Measurements from ENCODE around the gene COA4.
"Not testable (repeated sequence)": the region's sequence is repeated elsewhere in the genome, so short reads cannot be mapped to it uniquely, and the experiment has no call there.

COA4 gene

GRCh38 chr11:73876424-73877310 is at the start of gene COA4, which contains the start of gene PAAF1:
TSS of gene COA4 (minus strand) at chr11:73876846. CDS start at chr11:73873378, 3,468 bp downstream.
TSS of gene PAAF1 (plus strand) at chr11:73876999. CDS start at chr11:73877022, 23 bp downstream.
- DNase-seq = peak; percentile 96

DNA sequence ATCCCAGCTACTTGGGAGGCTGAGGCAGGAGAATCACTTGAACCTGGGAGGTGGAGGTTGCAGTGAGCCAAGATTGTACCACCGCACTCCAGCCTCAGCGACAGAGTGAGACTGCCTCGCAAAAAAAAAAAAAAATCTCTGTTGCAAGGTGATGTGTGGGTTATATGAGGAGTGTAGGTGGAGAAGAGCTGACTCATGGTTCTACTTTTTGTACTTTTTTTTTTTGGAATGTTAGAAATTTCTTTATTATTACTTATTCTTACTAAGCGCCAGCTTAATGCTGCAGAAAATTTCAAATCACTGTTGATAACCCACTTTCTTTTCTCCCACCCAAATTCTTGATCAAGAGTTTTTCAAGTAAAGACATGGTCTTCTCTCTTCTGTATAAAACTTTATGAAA is 44.5 kb upstream of the COA4 start:
- no peak for DNase-seq

GRCh38 chr11:73916435-73916834 is 39.8 kb upstream of the COA4 start:
- no peak for DNase-seq

GRCh38 chr11:73914284-73914683 is 37.6 kb upstream of the COA4 start:
- no peak for DNase-seq

DNA sequence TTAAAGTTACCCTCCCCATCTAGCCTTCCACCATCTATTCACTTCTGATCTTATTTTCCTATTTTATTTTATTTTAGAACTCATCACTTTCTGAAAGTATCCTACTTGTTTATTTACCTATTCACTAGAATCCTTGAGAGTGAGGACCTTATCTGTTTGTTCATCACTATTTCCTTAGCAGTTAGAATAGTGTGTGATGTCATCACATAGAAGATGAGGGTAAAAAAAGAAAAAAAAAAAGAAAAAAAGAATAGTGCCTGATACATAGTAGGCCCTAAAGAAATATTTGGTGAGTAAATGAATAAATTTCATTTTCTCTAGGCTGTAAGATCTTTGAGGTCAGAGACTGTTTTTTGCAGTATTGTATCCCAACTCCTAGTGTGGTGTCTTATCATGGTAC is 36.8 kb upstream of the COA4 start:
- no peak for DNase-seq

DNA sequence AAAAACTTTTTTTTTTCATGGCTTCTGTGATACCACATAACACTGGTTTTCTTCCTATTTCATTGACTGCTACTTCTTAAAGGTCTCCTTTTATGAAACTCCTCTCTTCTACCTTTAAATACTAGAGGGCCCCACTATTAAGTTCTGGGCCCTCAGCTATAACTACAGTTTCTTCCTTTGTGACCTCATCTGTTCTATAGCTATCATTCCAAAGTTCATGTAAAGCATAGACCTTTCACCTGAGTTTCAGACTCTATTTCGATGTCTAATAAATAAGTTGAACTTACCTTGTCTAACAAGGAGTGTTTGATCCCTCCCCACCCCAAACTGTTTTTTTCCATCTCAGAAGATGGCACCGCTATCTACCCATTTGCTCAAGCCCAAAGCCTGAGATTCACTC is 35.4 kb upstream of the COA4 start:
- DNase-seq = no peak

GRCh38 chr11:73907191-73907590 is 30.5 kb upstream of the COA4 start:
- DNase-seq = peak; percentile 13

- no peak for DNase-seq
Observed at GRCh38 chr11:73902303-73902702, 25.7 kb upstream of the COA4 start.

GRCh38 chr11:73894725-73895335 is 18.2 kb upstream of the COA4 start:
- no peak for DNase-seq

DNA sequence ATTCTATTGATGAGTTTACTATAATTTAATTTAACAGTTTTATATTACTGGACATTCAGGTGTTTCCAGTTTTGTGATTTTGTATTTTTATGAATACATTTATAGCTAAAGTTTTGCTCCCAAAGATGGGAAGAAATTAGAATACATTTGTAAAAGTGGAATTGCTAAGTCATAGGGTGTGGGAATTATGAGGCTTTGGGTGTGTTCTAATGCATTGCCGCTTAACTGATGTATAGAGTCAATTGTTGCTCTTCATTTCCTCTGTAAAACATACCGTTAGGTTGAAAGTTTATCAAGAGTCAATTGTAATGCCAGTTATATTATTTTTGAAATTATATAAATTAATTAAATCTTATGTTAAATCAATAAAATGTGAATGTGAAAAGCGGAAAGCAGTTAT is 16.4 kb upstream of the COA4 start:
- no peak for DNase-seq

GRCh38 chr11:73889536-73889935 is 12.9 kb upstream of the COA4 start:
- DNase-seq = no peak

- no peak for DNase-seq
Observed at GRCh38 chr11:73889019-73889418, 12.4 kb upstream of the COA4 start.

GRCh38 chr11:73888244-73888643 is 11.6 kb upstream of the COA4 start:
- DNase-seq = no peak

DNA sequence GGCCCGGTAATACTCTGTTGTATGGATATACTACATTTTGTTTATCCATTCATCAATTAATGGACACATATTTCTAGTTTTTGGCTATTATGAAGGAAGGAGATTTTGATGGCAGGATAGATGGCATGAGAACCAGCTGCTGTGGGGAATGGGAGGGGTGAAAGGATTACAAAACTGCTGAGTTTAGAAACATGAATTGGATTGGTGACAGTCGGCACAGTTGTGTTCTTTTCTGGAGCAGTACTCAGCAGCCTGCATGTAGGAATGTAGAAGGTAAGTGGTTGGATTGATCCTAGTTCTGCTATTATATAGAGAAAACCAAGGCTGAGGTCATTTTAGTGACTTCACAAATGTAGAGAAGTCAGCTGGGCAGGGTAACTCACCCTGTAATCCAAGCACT is 7.2 kb upstream of the COA4 start:
- DNase-seq = no peak

GRCh38 chr11:73880449-73880848 is 3.8 kb upstream of the COA4 start:
- DNase-seq = not testable (repeated sequence)

DNA sequence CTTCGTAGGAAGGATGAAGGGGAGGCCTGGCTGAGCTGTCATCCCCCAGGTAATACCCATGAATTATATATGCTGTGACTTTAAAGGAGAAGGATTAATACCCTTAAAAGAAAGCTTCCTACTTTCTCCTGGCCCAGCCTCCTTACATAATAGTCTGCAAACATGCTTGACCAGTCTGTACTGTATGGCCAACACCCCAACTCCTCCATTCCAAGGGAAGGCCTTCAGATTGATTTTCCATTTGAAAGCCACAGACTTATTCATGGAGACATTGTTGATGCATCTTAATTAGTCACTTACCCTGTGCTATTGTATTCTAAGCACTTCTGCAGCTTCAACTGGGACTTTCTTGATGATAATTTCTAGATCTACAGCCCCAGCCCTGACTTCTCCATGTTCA is 2.1 kb upstream of the COA4 start:
- DNase-seq = no peak

GRCh38 chr11:73875840-73876239 is 806 bp downstream of the COA4 start:
- DNase-seq = peak; percentile 4

GRCh38 chr11:73875380-73875779 is 1.3 kb downstream of the COA4 start:
- DNase-seq = no peak

DNA sequence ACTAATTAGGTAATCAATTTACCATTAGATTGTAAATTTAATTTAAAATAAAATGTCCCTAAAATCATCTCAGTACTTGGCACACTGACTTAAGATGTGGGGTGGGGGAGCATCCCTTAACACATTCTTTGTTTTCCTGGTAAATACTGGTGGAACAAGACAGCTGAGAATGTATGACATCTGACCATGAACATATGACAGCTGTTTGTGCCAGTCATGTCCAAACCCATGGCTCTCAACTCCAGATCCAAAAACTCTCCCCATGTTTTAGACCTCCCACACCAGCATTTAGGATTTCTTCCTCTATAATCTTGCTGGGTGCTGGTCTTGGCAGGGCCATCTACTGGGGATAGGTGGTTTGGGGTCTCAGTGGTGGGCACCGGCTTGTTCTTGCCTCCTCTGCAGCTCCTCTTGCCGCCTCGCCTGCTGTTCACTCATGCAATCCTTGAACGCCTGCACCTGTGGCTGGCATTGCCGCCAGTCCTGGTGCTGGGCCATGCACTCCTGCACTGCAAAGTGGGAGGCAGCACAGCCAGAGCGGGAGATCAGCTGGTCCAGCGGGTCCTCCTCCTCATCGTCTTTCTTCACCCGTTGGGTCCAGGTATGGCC is 3.8 kb downstream of the COA4 start:
- DNase-seq = no peak

DNA sequence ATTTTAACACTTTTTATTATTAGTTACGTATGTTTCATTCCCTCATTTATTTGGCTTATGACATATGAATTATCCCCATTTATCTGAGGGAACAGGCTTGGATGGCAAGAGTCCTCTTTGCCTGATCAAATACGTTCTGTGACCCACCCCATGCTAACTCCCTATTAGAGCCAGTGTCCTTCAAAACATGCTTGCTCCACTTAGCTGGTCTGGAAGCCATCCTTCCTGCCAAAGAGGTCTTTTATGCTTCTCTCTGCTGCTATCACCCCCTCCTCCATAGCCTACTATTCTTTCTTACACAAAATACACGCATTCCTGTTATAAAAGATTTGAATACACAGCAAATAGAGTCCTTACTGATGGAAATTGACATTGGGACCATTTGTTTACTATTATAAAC is 6.4 kb downstream of the COA4 start:
- DNase-seq = no peak

- DNase-seq = no peak
Observed at GRCh38 chr11:73869332-73869949, 7.2 kb downstream of the COA4 start.

- DNase-seq = no peak
Observed at GRCh38 chr11:73866586-73866996, 10.1 kb downstream of the COA4 start.

DNA sequence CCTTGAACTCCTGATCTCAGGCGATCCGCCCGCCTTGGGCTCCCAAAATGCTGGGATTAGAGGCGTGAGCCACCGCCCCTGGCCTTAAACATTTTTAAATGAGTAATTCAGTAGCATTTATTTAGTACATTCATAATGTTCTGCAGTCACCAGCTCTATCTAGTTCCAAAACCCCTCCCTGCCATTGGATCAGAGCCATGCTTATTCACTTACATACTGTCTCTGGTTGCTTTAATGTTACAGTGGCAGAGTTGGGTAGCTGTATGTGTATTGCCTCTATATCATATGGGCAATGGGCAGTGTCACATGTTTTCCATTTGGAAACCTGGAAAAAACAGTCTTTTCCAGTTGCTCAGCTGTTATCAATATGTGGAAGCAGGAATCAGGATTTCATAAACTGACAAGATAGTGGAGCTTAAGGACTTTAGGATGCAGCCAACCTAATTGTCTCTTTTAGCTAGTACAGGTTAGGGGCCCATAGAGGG is 10.5 kb downstream of the COA4 start:
- no peak for DNase-seq

Measured in activated naive CD4-positive, alpha-beta T cell treated with Interleukin-2 at 50 U/mL for 16 hours (primary cell).